Measurements from ENCODE around the gene PLCD1. TPM values are rescaled to one million over a fixed set of nuclear protein-coding genes. Genes with fewer than 3 reads are reported as not detected.

Gene PLCD1
- total and polyA plus RNA-seq, 2 of the 8 experiments (the other 6 are each of a cell fraction or from before 2014, with no cell fraction given): 15.3 to 19.2 TPM

DNA sequence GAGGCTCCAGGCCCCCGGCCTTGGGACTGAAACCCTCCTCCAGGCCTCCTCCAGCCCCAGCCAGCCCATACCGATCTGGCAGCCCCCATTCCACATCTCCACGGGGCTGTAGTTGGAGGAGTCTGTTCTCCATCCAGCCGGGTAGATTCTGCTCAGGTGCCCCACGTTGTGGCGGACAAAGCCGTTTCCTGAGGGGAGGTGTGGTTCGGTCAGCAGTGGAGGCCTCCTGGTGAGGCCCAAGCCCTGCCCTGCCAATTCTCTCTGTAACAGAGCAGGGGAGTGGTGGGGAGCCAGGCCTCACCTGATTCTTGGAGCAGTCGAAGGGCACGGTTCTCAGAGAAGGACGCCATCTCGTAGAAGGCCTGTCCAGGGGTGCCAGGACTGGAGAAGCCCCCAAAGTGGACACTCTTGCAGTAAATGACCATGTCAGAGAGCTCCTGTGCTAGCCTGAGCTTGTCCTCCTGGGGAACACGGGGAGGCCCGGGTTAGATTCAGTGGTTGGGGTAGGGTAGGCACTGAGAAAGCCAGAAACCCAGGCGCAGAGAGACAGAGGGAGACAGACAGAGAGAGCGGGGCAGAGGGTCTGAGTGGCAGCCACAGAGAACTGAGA, 20.4 kb downstream of the PLCD1 start:
- Histone ChIP-seq H2BK20ac (ENCODE audit: low read length) (no peak overlapping the region), H4K20me1 (replicated peaks in 1 of 2; ENCODE audit: control insufficient read depth in 1 of 2, insufficient read depth in 2 of 2, low read length in 2 of 2) (peaks cover 0 to 5% of the 10 kb centered on the region in 2 experiments), H2BK15ac (ENCODE audit: low read length) (no peak overlapping the region), H3K56ac (replicated peaks; ENCODE audit: insufficient read length, low read depth, low read length) (no peak overlapping the region), H3K4me1 (replicated peaks in 1 of 4; ENCODE audit: control insufficient read depth in 3 of 4, insufficient read depth in 4 of 4, low read length in 3 of 4) (no peaks in the 10 kb centered on the region), H3K4me2 (ENCODE audit: insufficient read depth in 1 of 2, low read depth in 2 of 2, low read length in 2 of 2) (no peak overlapping the region), H3K36me3 (ENCODE audit: control insufficient read depth in 2 of 4, insufficient read depth in 4 of 4, low read length in 3 of 4) (no peaks in the 10 kb centered on the region; a peak in 1 of 8 replicates), H2BK120ac (replicated peaks; ENCODE audit: low read depth, low read length) (no peak overlapping the region), H3K27me3 (replicated peaks in 1 of 4; ENCODE audit: control insufficient read depth in 3 of 4, extremely low read depth in 1 of 4, insufficient read depth in 3 of 4, low read length in 3 of 4) (no peaks in the 10 kb centered on the region), H2AK5ac (ENCODE audit: low read depth, low read length) (no peak overlapping the region), H4K5ac (ENCODE audit: insufficient read length, low read depth, low read length) (no peak overlapping the region), H2AFZ (ENCODE audit: low read length) (no peak overlapping the region), H3K79me1 (ENCODE audit: low read depth, low read length) (no peaks in the 10 kb centered on the region), H2BK5ac (ENCODE audit: low read depth, low read length) (no peak overlapping the region; the same call in 1 of the 2 replicates), H3K14ac (ENCODE audit: insufficient read length) (no peak overlapping the region), H3K23ac (ENCODE audit: insufficient read length) (no peak overlapping the region), H2BK12ac (ENCODE audit: low read depth, low read length) (no peak overlapping the region), H3K4ac (replicated peaks; ENCODE audit: insufficient read length, low read depth, low read length) (no peak overlapping the region), H3K79me2 (ENCODE audit: control insufficient read depth in 1 of 2, insufficient read depth in 2 of 2, low read length in 2 of 2) (no peaks in the 10 kb centered on the region), H3K9me3 (ENCODE audit: insufficient read depth in 2 of 2, low read depth in 1 of 2, low read length in 1 of 2) (no peaks in the 10 kb centered on the region), H3K18ac (ENCODE audit: extremely low read depth, low read length) (no peak overlapping the region), H3K27ac (ENCODE audit: low read depth, low read length) (no peak overlapping the region), H4K8ac (ENCODE audit: extremely low read depth, insufficient read depth, low read length) (peak overlapping the region; percentile 38; the same call in 1 of the 2 replicates), H3K9ac (replicated peaks in 1 of 4; ENCODE audit: extremely low read depth in 1 of 4, low read depth in 3 of 4, low read length in 3 of 4) (no peak overlapping the region), H3K4me3 (ENCODE audit: extremely low read depth in 1 of 4, insufficient read depth in 2 of 4, low read depth in 3 of 4, low read length in 4 of 4) (no peak overlapping the region), H3K23me2 (ENCODE audit: low read depth, low read length) (no peaks in the 10 kb centered on the region), H4K91ac (replicated peaks; ENCODE audit: insufficient read length, low read length) (no peak overlapping the region)
- TF ChIP-seq KDM5A (IDR thresholded peaks at IDR 0.05; ENCODE audit: low read length) (no peak), CBX5 (IDR thresholded peaks at IDR 0.05; ENCODE audit: low read depth, low read length) (no peak), JUND (IDR thresholded peaks at IDR 0.05; ENCODE audit: low read length) (no peak), FOSL1 (IDR thresholded peaks at IDR 0.05; ENCODE audit: insufficient read depth, low read depth, low read length) (no peak), ASH2L (IDR thresholded peaks at IDR 0.05; ENCODE audit: low read length) (no peak), HDAC6 (IDR thresholded peaks at IDR 0.05; ENCODE audit: low read depth, low read length) (no peak)
- FAIRE-seq: no peak
- 90% methylated on average over 16 of the region's 16 CpGs; no CpG with 5 or more reads in 1 of the 2 experiments for WGBS, 2 experiments (ENCODE audit: extremely low coverage in 1 of 2, insufficient coverage in 1 of 2, insufficient read length in 1 of 2, insufficient replicate concordance in 2 of 2, low coverage in 1 of 2, low lambda C conversion rate in 2 of 2, missing lambda C conversion rate in 1 of 2)
- ChIA-PET CTCF (ENCODE audit: partially characterized antibody) (interaction anchor here (0.6 to 2.0 kb wide), 5 partner anchors 13 to 76 kb away, joined by 3 to 5 read pairs (median 4); no protein-coding TSS in a partner anchor), POLR2A (ENCODE audit: partially characterized antibody) (no interaction called here)
- no peak for DNase-seq (ENCODE audit: low read depth in 1 of 2, low spot score in 2 of 2)
